NCI-H2227 (cell line): ENCODE results near the gene SMARCD3.

Experiments used
- DNase-seq: peaks from one replicate; lab custom pipeline; 2025; ENCODE audit not compliant: unreplicated experiment; lab: John Stamatoyannopoulos, UW

SMARCD3 gene

GRCh38 chr7:151272877-151273276 lies 24.4 kb upstream of the SMARCD3 start:
- no peak for DNase-seq

GRCh38 chr7:151272405-151272804 lies 23.9 kb upstream of the SMARCD3 start:
- DNase-seq = no peak

- no peak for DNase-seq
Measured at GRCh38 chr7:151271699-151272355, 23.3 kb upstream of the SMARCD3 start.

- DNase-seq = no peak
Measured at GRCh38 chr7:151269511-151269910, 21.0 kb upstream of the SMARCD3 start.

GRCh38 chr7:151265351-151265931 lies 16.9 kb upstream of the SMARCD3 start:
- no peak for DNase-seq

- no peak for DNase-seq
Measured at GRCh38 chr7:151264615-151265014, 16.1 kb upstream of the SMARCD3 start.

- no peak for DNase-seq
Measured at GRCh38 chr7:151261529-151261928, 13.0 kb upstream of the SMARCD3 start.

GRCh38 chr7:151260883-151261282 lies 12.4 kb upstream of the SMARCD3 start:
- DNase-seq = no peak

- DNase-seq = no peak
Measured at GRCh38 chr7:151260471-151260870, 12.0 kb upstream of the SMARCD3 start.

GRCh38 chr7:151257990-151258389 lies 9.5 kb upstream of the SMARCD3 start:
- no peak for DNase-seq

- DNase-seq = no peak
Measured at GRCh38 chr7:151256410-151257045, 8.0 kb upstream of the SMARCD3 start.

GRCh38 chr7:151255390-151255789 lies 6.9 kb upstream of the SMARCD3 start:
- DNase-seq = no peak

GRCh38 chr7:151254851-151255250 lies 6.4 kb upstream of the SMARCD3 start:
- DNase-seq = no peak

- DNase-seq = no peak
Measured at GRCh38 chr7:151254316-151254715, 5.8 kb upstream of the SMARCD3 start.

GRCh38 chr7:151252961-151253711 lies 4.6 kb upstream of the SMARCD3 start:
- peak; percentile 35 for DNase-seq

- no peak for DNase-seq
Measured at GRCh38 chr7:151252561-151252835, 4.0 kb upstream of the SMARCD3 start.

- DNase-seq = peak; percentile 95
Measured at GRCh38 chr7:151251689-151252560, 3.4 kb upstream of the SMARCD3 start.

GRCh38 chr7:151251328-151251688 lies 2.8 kb upstream of the SMARCD3 start:
- peak; percentile 71 for DNase-seq

GRCh38 chr7:151250181-151251132 lies 2.0 kb upstream of the SMARCD3 start:
- no peak for DNase-seq

GRCh38 chr7:151249732-151250072 lies 1.2 kb upstream of the SMARCD3 start:
- peak; percentile 61 for DNase-seq
